ENCODE results near the gene SAMD4A.

Gene SAMD4A

GRCh38 chr14:54815515-54815914 lies 248.6 kb downstream of the SAMD4A start:
- TF ChIP-seq CTCF (IDR thresholded peaks at IDR 0.05), result no peak
- DNase-seq (ENCODE audit: low spot score), result no peak
- no peak overlapping the region for H3K27ac ChIP-seq
- no peak overlapping the region for H3K4me3 ChIP-seq

GRCh38 chr14:54816450-54816849 lies 249.5 kb downstream of the SAMD4A start:
- no peak for TF ChIP-seq CTCF (IDR thresholded peaks at IDR 0.05)
- no peak for DNase-seq (ENCODE audit: low spot score)
- Histone ChIP-seq H3K27ac (no peak overlapping the region), H3K4me3 (no peak overlapping the region)

GRCh38 chr14:54817506-54817905 lies 250.6 kb downstream of the SAMD4A start:
- TF ChIP-seq CTCF (IDR thresholded peaks at IDR 0.05), result no peak
- DNase-seq (ENCODE audit: low spot score), result no peak
- Histone ChIP-seq H3K27ac (no peak overlapping the region), H3K4me3 (no peak overlapping the region)

GRCh38 chr14:54818201-54819133 lies 251.5 kb downstream of the SAMD4A start:
- DNase-seq (ENCODE audit: low spot score), result no peak
- no peak overlapping the region for H3K27ac ChIP-seq
- H3K4me3 ChIP-seq, result no peak overlapping the region

GRCh38 chr14:54822685-54823084 lies 255.8 kb downstream of the SAMD4A start:
- DNase-seq (ENCODE audit: low spot score), result no peak
- H3K27ac ChIP-seq, result no peak overlapping the region
- no peak overlapping the region for H3K4me3 ChIP-seq
- no peak for TF ChIP-seq CTCF (IDR thresholded peaks at IDR 0.05)

More at GRCh38 chr14:54818201-54819133, 251.5 kb downstream of the SAMD4A start:
- TF ChIP-seq CTCF (IDR thresholded peaks at IDR 0.05), result no peak

GRCh38 chr14:54823757-54824549 lies 257.0 kb downstream of the SAMD4A start:
- no peak for DNase-seq (ENCODE audit: low spot score)
- Histone ChIP-seq H3K4me3 (no peak overlapping the region), H3K27ac (no peak overlapping the region)
- no peak for TF ChIP-seq CTCF (IDR thresholded peaks at IDR 0.05)

All from coronary artery (tissue), 2 donors.